K562 (cell line): Measurements from ENCODE around the gene ZDHHC3. TPM values are rescaled to one million over a fixed set of nuclear protein-coding genes. Genes with fewer than 3 reads are reported as not detected.

Experiments used
- ARID4B ChIP-seq: sonication (generic); formaldehyde crosslinking; IDR thresholded peaks from 2 replicates; pipeline ENCODE4 v1.8.0; 2022; ENCODE audit warnings: mild to moderate bottlenecking, missing genetic modification reagents
- BRF1 ChIP-seq: IDR thresholded peaks from 3 replicates; pipeline ENCODE4 v1.6.1; 2011; ENCODE audit warnings: borderline replicate concordance, mild to moderate bottlenecking; ENCODE audit not compliant: insufficient read length; ENCODE audit errors: extremely low read depth
- CAMTA2 ChIP-seq: fragments of 250-450 bp; sonication (Bioruptor Pico); conservative IDR thresholded peaks from 2 replicates; pipeline ENCODE4 v1.5.1; 2022
- FOXO4 ChIP-seq: fragments of 450-650 bp; formaldehyde crosslinking; IDR thresholded peaks from 2 replicates; pipeline ENCODE4 v1.4.0; 2020; ENCODE audit warnings: mild to moderate bottlenecking, moderate library complexity
- FOXP4 ChIP-seq: sonication (generic); formaldehyde crosslinking; IDR thresholded peaks from 2 replicates; pipeline ENCODE4 v1.8.0; 2022; ENCODE audit warnings: mild to moderate bottlenecking, missing genetic modification reagents, borderline replicate concordance
- ZNF445 ChIP-seq: fragments of 250-450 bp; sonication (Bioruptor Pico); IDR thresholded peaks from 2 replicates; pipeline ENCODE4 v1.4.0; 2020; ENCODE audit warnings: low read depth, mild to moderate bottlenecking, moderate library complexity
- polyA plus RNA-seq, 8 experiments: library from polyadenylated mRNA; depleted of rRNA in 4 of 8; stranded (reverse) in 5 of 8; unstranded in 3 of 8; fragments of >200 nt; fragmentation: Nextera tagmentation in 2 of 8; fragmentation: Illumina TruSeq in 1 of 8; extraction: Ambion mirVana in 2 of 8; extraction: Trizol in 1 of 8; gene quantifications; 2 replicates each; pipeline versions ENCODE4 v1.2.1 to v1.2.3, GENCODE V29; 2011 to 2014; ENCODE audit warnings: inconsistent platforms in 1 of 8, missing spikeins in 1 of 8
- total RNA-seq, 7 experiments: library from RNA; depleted of rRNA in 6 of 7; stranded (reverse); fragments of >200 nt in 6 of 7; fragmentation: Illumina TruSeq in 2 of 7; extraction: Trizol in 2 of 7; gene quantifications; 2 replicates each; pipeline versions ENCODE4 v1.2.1 to v1.2.3, GENCODE V29; 2011 to 2021; ENCODE audit warnings: low replicate concordance in 1 of 7

The ZDHHC3 gene
- total and polyA plus RNA-seq, 9 of the 15 experiments (the other 6 are each of a cell fraction or from before 2014, with no cell fraction given): 10.3 to 120 (median 67.2) TPM

- TF ChIP-seq ARID4B (no peak), ZNF445 (CRISPR knock-in tag) (no peak), BRF1 (no peak), FOXP4 (CRISPR knock-in tag) (no peak), CAMTA2 (CRISPR knock-in tag) (no peak), FOXO4 (CRISPR knock-in tag) (no peak)
- TF ChIP-seq, all 486 proteins: peak for 0
Measured at GRCh38 chr3:44903751-44904150, 72.2 kb downstream of the ZDHHC3 start (continued).
